NK-92 treated with Interleukin-12 subunit alpha and Interleukin-12 subunit beta, amount 100 ng/mL, for 24 hours (cell line): ENCODE measurements around the gene CACNA1E.

Source experiments
- DNase-seq: peaks from one replicate; lab custom pipeline; 2025; lab: John Stamatoyannopoulos, UW

Gene CACNA1E

GRCh38 chr1:181484821-181485220, 1.5 kb downstream of the CACNA1E start:
- no peak for DNase-seq

GRCh38 chr1:181485287-181486097, 2.2 kb downstream of the CACNA1E start:
- no peak for DNase-seq

- no peak for DNase-seq
Measured at GRCh38 chr1:181486098-181486420, 2.7 kb downstream of the CACNA1E start.

GRCh38 chr1:181488866-181489265, 5.5 kb downstream of the CACNA1E start:
- no peak for DNase-seq

- no peak for DNase-seq
Measured at GRCh38 chr1:181490276-181490675, 7.0 kb downstream of the CACNA1E start.

GRCh38 chr1:181490740-181491712, 7.7 kb downstream of the CACNA1E start:
- no peak for DNase-seq

GRCh38 chr1:181493166-181493565, 9.8 kb downstream of the CACNA1E start:
- DNase-seq = no peak

GRCh38 chr1:181493885-181494284, 10.6 kb downstream of the CACNA1E start:
- no peak for DNase-seq

- DNase-seq = no peak
Measured at GRCh38 chr1:181496759-181497158, 13.4 kb downstream of the CACNA1E start.

- no peak for DNase-seq
Measured at GRCh38 chr1:181497870-181498269, 14.6 kb downstream of the CACNA1E start.

- DNase-seq = no peak
Measured at GRCh38 chr1:181499825-181500224, 16.5 kb downstream of the CACNA1E start.

- DNase-seq = no peak
Measured at GRCh38 chr1:181500636-181501035, 17.3 kb downstream of the CACNA1E start.

- no peak for DNase-seq
Measured at GRCh38 chr1:181501612-181502011, 18.3 kb downstream of the CACNA1E start.

GRCh38 chr1:181503171-181503810, 20.0 kb downstream of the CACNA1E start:
- DNase-seq = no peak

GRCh38 chr1:181504399-181504842, 21.1 kb downstream of the CACNA1E start:
- no peak for DNase-seq

- no peak for DNase-seq
Measured at GRCh38 chr1:181506563-181507353, 23.4 kb downstream of the CACNA1E start.

- no peak for DNase-seq
Measured at GRCh38 chr1:181508486-181509165, 25.3 kb downstream of the CACNA1E start.

GRCh38 chr1:181513786-181514297, 30.5 kb downstream of the CACNA1E start:
- DNase-seq = no peak

- DNase-seq = peak; percentile 28
Measured at GRCh38 chr1:181514298-181515290, 31.3 kb downstream of the CACNA1E start.

- no peak for DNase-seq
Measured at GRCh38 chr1:181516706-181517105, 33.4 kb downstream of the CACNA1E start.
